ENCODE measurements around the gene SIN3B. TPM values are rescaled to one million over a fixed set of nuclear protein-coding genes. Genes with fewer than 3 reads are reported as not detected.

The SIN3B gene
- total RNA-seq, result 6.4 TPM
- 32.8 TPM for polyA plus RNA-seq
- long read RNA-seq, donor 1, result 0 reads
- long read RNA-seq, donor 2, full-length matches to known transcripts, result 9 of 29 reads
- long read RNA-seq, donor 2, partial matches to known transcripts, result 20 of 29 reads
- long read RNA-seq, donor 2, other reads (novel, unspliced or antisense), result 0 of 29 reads
- long read RNA-seq, donor 3, full-length matches to known transcripts, result 5 of 5 reads
- long read RNA-seq, donor 3, partial matches to known transcripts, result 0 of 5 reads
- long read RNA-seq, donor 3, other reads (novel, unspliced or antisense), result 0 of 5 reads
- long read RNA-seq, donor 4, partial matches to known transcripts, result 0 of 5 reads
- long read RNA-seq, donor 4, other reads (novel, unspliced or antisense), result 0 of 5 reads
- long read RNA-seq, donor 5, full-length matches to known transcripts, result 5 of 11 reads
- long read RNA-seq, donor 5, partial matches to known transcripts, result 6 of 11 reads
- long read RNA-seq, donor 5, other reads (novel, unspliced or antisense), result 0 of 11 reads
- long read RNA-seq, donor 6, full-length matches to known transcripts, result 2 of 2 reads
- long read RNA-seq, donor 6, partial matches to known transcripts, result 0 of 2 reads
- long read RNA-seq, donor 6, other reads (novel, unspliced or antisense), result 0 of 2 reads
- long read RNA-seq, donor 7, partial matches to known transcripts, result 0 of 3 reads
- long read RNA-seq, donor 7, other reads (novel, unspliced or antisense), result 0 of 3 reads
- long read RNA-seq, donor 8, result 0 reads
- long read RNA-seq, donor 9, result 0 reads
- long read RNA-seq, donor 10, partial matches to known transcripts, result 0 of 3 reads
- long read RNA-seq, donor 10, other reads (novel, unspliced or antisense), result 0 of 3 reads

GRCh38 chr19:16829010-16829821 is at the start of gene SIN3B:
TSS of gene SIN3B (plus strand) at chr19:16829398. CDS start at chr19:16829421, 23 bp downstream.
- H3K27ac ChIP-seq (ENCODE audit: low read depth in 1 of 2, low read length in 1 of 2), result peak within 1 kb of the TSS in 1 of 2 donors; percentile 36
- peak; percentile 42 to 93 (median 80) for DNase-seq (ENCODE audit: low read depth in 6 of 9, low spot score in 9 of 9)
- H3K27me3 ChIP-seq (ENCODE audit: control insufficient read depth in 2 of 2, insufficient read depth in 1 of 2, low read length in 1 of 2), result peaks cover 2 to 15% of the 10 kb centered on the region in 2 donors
- H3K9me3 ChIP-seq (ENCODE audit: control insufficient read depth in 2 of 2, insufficient read depth in 1 of 2, low read length in 1 of 2), result no peaks in the 10 kb centered on the region
- H3K4me1 ChIP-seq (ENCODE audit: control insufficient read depth in 2 of 2, insufficient read depth in 2 of 2, low read length in 2 of 2), result peaks cover 3 to 12% of the 10 kb centered on the region in 2 donors
- peak within 1 kb of the TSS; percentile 56 to 82 for H3K4me3 ChIP-seq (ENCODE audit: low read length in 2 of 2)
- 2% methylated on average over 63 of the region's 63 CpGs for WGBS
- H3K36me3 ChIP-seq (ENCODE audit: control insufficient read depth in 2 of 2, insufficient read depth in 2 of 2, low read length in 1 of 2), result peaks cover 19 to 25% of the 10 kb centered on the region in 2 donors

- 70% methylated on average over 3 of the region's 3 CpGs for WGBS
- Histone ChIP-seq H3K4me1 (ENCODE audit: control insufficient read depth in 2 of 2, insufficient read depth in 2 of 2, low read length in 2 of 2) (no peaks in the 10 kb centered on the region), H3K27ac (ENCODE audit: low read depth in 1 of 2, low read length in 1 of 2) (no peak overlapping the region), H3K4me3 (ENCODE audit: low read length in 2 of 2) (no peak overlapping the region), H3K36me3 (ENCODE audit: control insufficient read depth in 2 of 2, insufficient read depth in 2 of 2, low read length in 1 of 2) (no peaks in the 10 kb centered on the region), H3K9me3 (ENCODE audit: control insufficient read depth in 2 of 2, insufficient read depth in 1 of 2, low read length in 1 of 2) (no peaks in the 10 kb centered on the region), H3K27me3 (ENCODE audit: control insufficient read depth in 2 of 2, insufficient read depth in 1 of 2, low read length in 1 of 2) (no peaks in the 10 kb centered on the region)
- no peak for DNase-seq (ENCODE audit: low read depth in 6 of 9, low spot score in 9 of 9)
Observed at GRCh38 chr19:16779539-16780163, 49.5 kb upstream of the SIN3B start.

GRCh38 chr19:16782719-16783118 is 46.5 kb upstream of the SIN3B start:
- no peak overlapping the region for H3K4me3 ChIP-seq (ENCODE audit: low read length in 2 of 2)
- H3K36me3 ChIP-seq (ENCODE audit: control insufficient read depth in 2 of 2, insufficient read depth in 2 of 2, low read length in 1 of 2), result no peaks in the 10 kb centered on the region
- H3K4me1 ChIP-seq (ENCODE audit: control insufficient read depth in 2 of 2, insufficient read depth in 2 of 2, low read length in 2 of 2), result no peaks in the 10 kb centered on the region
- no peak for DNase-seq (ENCODE audit: low read depth in 6 of 9, low spot score in 9 of 9)
- no peaks in the 10 kb centered on the region for H3K27me3 ChIP-seq (ENCODE audit: control insufficient read depth in 2 of 2, insufficient read depth in 1 of 2, low read length in 1 of 2)
- H3K27ac ChIP-seq (ENCODE audit: low read depth in 1 of 2, low read length in 1 of 2), result no peak overlapping the region
- H3K9me3 ChIP-seq (ENCODE audit: control insufficient read depth in 2 of 2, insufficient read depth in 1 of 2, low read length in 1 of 2), result no peaks in the 10 kb centered on the region
- 81% methylated on average over 1 of the region's 1 CpG for WGBS

GRCh38 chr19:16788479-16788878 is 40.7 kb upstream of the SIN3B start:
- Histone ChIP-seq H3K27ac (ENCODE audit: low read depth in 1 of 2, low read length in 1 of 2) (no peak overlapping the region), H3K4me3 (ENCODE audit: low read length in 2 of 2) (no peak overlapping the region)
- 92% methylated on average over 2 of the region's 2 CpGs for WGBS

GRCh38 chr19:16789238-16789637 is 40.0 kb upstream of the SIN3B start:
- H3K4me3 ChIP-seq (ENCODE audit: low read length in 2 of 2), result no peak overlapping the region
- peaks cover 0 to 6% of the 10 kb centered on the region in 2 donors for H3K9me3 ChIP-seq (ENCODE audit: control insufficient read depth in 2 of 2, insufficient read depth in 1 of 2, low read length in 1 of 2)
- H3K27me3 ChIP-seq (ENCODE audit: control insufficient read depth in 2 of 2, insufficient read depth in 1 of 2, low read length in 1 of 2), result no peaks in the 10 kb centered on the region
- WGBS, result 99% methylated on average over 1 of the region's 1 CpG
- H3K4me1 ChIP-seq (ENCODE audit: control insufficient read depth in 2 of 2, insufficient read depth in 2 of 2, low read length in 2 of 2), result no peaks in the 10 kb centered on the region
- H3K36me3 ChIP-seq (ENCODE audit: control insufficient read depth in 2 of 2, insufficient read depth in 2 of 2, low read length in 1 of 2), result no peaks in the 10 kb centered on the region
- no peak for DNase-seq (ENCODE audit: low read depth in 6 of 9, low spot score in 9 of 9)
- no peak overlapping the region for H3K27ac ChIP-seq (ENCODE audit: low read depth in 1 of 2, low read length in 1 of 2)

More at GRCh38 chr19:16788479-16788878, 40.7 kb upstream of the SIN3B start:
- no peaks in the 10 kb centered on the region for H3K27me3 ChIP-seq (ENCODE audit: control insufficient read depth in 2 of 2, insufficient read depth in 1 of 2, low read length in 1 of 2)
- DNase-seq (ENCODE audit: low read depth in 6 of 9, low spot score in 9 of 9), result no peak
- H3K9me3 ChIP-seq (ENCODE audit: control insufficient read depth in 2 of 2, insufficient read depth in 1 of 2, low read length in 1 of 2), result peaks cover 0 to 5% of the 10 kb centered on the region in 2 donors
- no peaks in the 10 kb centered on the region for H3K4me1 ChIP-seq (ENCODE audit: control insufficient read depth in 2 of 2, insufficient read depth in 2 of 2, low read length in 2 of 2)
- no peaks in the 10 kb centered on the region for H3K36me3 ChIP-seq (ENCODE audit: control insufficient read depth in 2 of 2, insufficient read depth in 2 of 2, low read length in 1 of 2)

- no peaks in the 10 kb centered on the region for H3K27me3 ChIP-seq (ENCODE audit: control insufficient read depth in 2 of 2, insufficient read depth in 1 of 2, low read length in 1 of 2)
- H3K4me1 ChIP-seq (ENCODE audit: control insufficient read depth in 2 of 2, insufficient read depth in 2 of 2, low read length in 2 of 2), result no peaks in the 10 kb centered on the region
- H3K27ac ChIP-seq (ENCODE audit: low read depth in 1 of 2, low read length in 1 of 2), result no peak overlapping the region
- H3K4me3 ChIP-seq (ENCODE audit: low read length in 2 of 2), result no peak overlapping the region
- H3K36me3 ChIP-seq (ENCODE audit: control insufficient read depth in 2 of 2, insufficient read depth in 2 of 2, low read length in 1 of 2), result no peaks in the 10 kb centered on the region
- H3K9me3 ChIP-seq (ENCODE audit: control insufficient read depth in 2 of 2, insufficient read depth in 1 of 2, low read length in 1 of 2), result peaks cover 0 to 13% of the 10 kb centered on the region in 2 donors
- no peak for DNase-seq (ENCODE audit: low read depth in 6 of 9, low spot score in 9 of 9)
- whole genome bisulfite sequencing, result 59% methylated on average over 1 of the region's 1 CpG
Observed at GRCh38 chr19:16790051-16790450, 39.1 kb upstream of the SIN3B start.

GRCh38 chr19:16791942-16792341 is 37.3 kb upstream of the SIN3B start:
- 74% methylated on average over 10 of the region's 10 CpGs for WGBS
- Histone ChIP-seq H3K36me3 (ENCODE audit: control insufficient read depth in 2 of 2, insufficient read depth in 2 of 2, low read length in 1 of 2) (no peaks in the 10 kb centered on the region), H3K27me3 (ENCODE audit: control insufficient read depth in 2 of 2, insufficient read depth in 1 of 2, low read length in 1 of 2) (no peaks in the 10 kb centered on the region), H3K27ac (ENCODE audit: low read depth in 1 of 2, low read length in 1 of 2) (no peak overlapping the region), H3K9me3 (ENCODE audit: control insufficient read depth in 2 of 2, insufficient read depth in 1 of 2, low read length in 1 of 2) (peaks cover 2 to 29% of the 10 kb centered on the region in 2 donors), H3K4me3 (ENCODE audit: low read length in 2 of 2) (no peak overlapping the region), H3K4me1 (ENCODE audit: control insufficient read depth in 2 of 2, insufficient read depth in 2 of 2, low read length in 2 of 2) (no peaks in the 10 kb centered on the region)
- no peak for DNase-seq (ENCODE audit: low read depth in 6 of 9, low spot score in 9 of 9)

Measured in thymus (tissue), 14 donors.